CD4-positive, alpha-beta memory T cell (primary cell): ENCODE data around the gene ZIC2. TPM values are rescaled to one million over a fixed set of nuclear protein-coding genes. Genes with fewer than 3 reads are reported as not detected.

Source experiments
- CTCF ChIA-PET: fragments of 350-600 bp; sonication (Branson Sonifier 250); formaldehyde crosslinking; loops from one replicate; lab custom pipeline; 2021; ENCODE audit warnings: inconsistent platforms; ENCODE audit not compliant: partially characterized antibody; lab: Charles Lee
- POLR2A ChIA-PET: fragments of 350-600 bp; sonication (Branson Sonifier 250); formaldehyde crosslinking; loops from one replicate; lab custom pipeline; 2021; ENCODE audit not compliant: partially characterized antibody; lab: Charles Lee
- DNase-seq, 5 donors: peaks; one replicate each; pipeline versions ENCODE4 v3.0.0 to v3.0.0-alpha.2; 2020 to 2022; ENCODE audit warnings: mixed read lengths in 1 of 5
- H3K27ac ChIP-seq: one replicate; pipeline ENCODE4 v1.7.0; 2013; ENCODE audit warnings: low read depth, low read length
- H3K27me3 ChIP-seq: 2 replicates; pipeline ENCODE4 v1.7.0; 2013; ENCODE audit warnings: mild to moderate bottlenecking, low read length, moderate library complexity; ENCODE audit not compliant: insufficient read depth
- H3K36me3 ChIP-seq: 2 replicates; pipeline ENCODE4 v1.7.0; 2013; ENCODE audit warnings: mild to moderate bottlenecking, low read length, moderate library complexity; ENCODE audit not compliant: insufficient read depth
- H3K4me1 ChIP-seq: 2 replicates; pipeline ENCODE4 v1.7.0; 2013; ENCODE audit warnings: mild to moderate bottlenecking, low read length, moderate library complexity; ENCODE audit not compliant: insufficient read depth
- H3K4me3 ChIP-seq, 2 donors: one replicate each; pipeline ENCODE4 v1.7.0; 2013; ENCODE audit warnings: low read length in 2 of 2, mild to moderate bottlenecking in 1 of 2
- H3K9me3 ChIP-seq, 2 donors: one replicate each; pipeline ENCODE4 v1.7.0; 2013; ENCODE audit warnings: low read length in 2 of 2, control low read depth in 1 of 2; ENCODE audit not compliant: control insufficient read depth in 1 of 2
- H3K27ac Mint-ChIP-seq, 7 donors: one replicate each; pipeline ENCODE4 v1.8.0; 2020 to 2021; ENCODE audit warnings: mixed read lengths in 7 of 7, mild to moderate bottlenecking in 6 of 7, inconsistent platforms in 3 of 7, moderate library complexity in 3 of 7
- H3K27me3 Mint-ChIP-seq, 2 donors: one replicate each; pipeline ENCODE4 v1.8.0; 2020 to 2021; ENCODE audit warnings: mixed read lengths in 2 of 2
- H3K36me3 Mint-ChIP-seq, 2 donors: one replicate each; pipeline ENCODE4 v1.8.0; 2020 to 2021; ENCODE audit warnings: mixed read lengths in 2 of 2, inconsistent platforms in 1 of 2, mild to moderate bottlenecking in 1 of 2
- H3K4me1 Mint-ChIP-seq, 4 donors: one replicate each; pipeline ENCODE4 v1.8.0; 2020 to 2021; ENCODE audit warnings: mixed read lengths in 4 of 4, mild to moderate bottlenecking in 1 of 4
- H3K4me3 Mint-ChIP-seq, 8 donors: one replicate each; pipeline ENCODE4 v1.8.0; 2020 to 2021; ENCODE audit warnings: mixed read lengths in 8 of 8, mild to moderate bottlenecking in 7 of 8, moderate library complexity in 6 of 8, inconsistent platforms in 3 of 8
- H3K9me3 Mint-ChIP-seq, 8 donors: one replicate each; pipeline ENCODE4 v1.8.0; 2020 to 2021; ENCODE audit warnings: mixed read lengths in 8 of 8, mild to moderate bottlenecking in 5 of 8, inconsistent platforms in 3 of 8, moderate library complexity in 1 of 8
- intact Hi-C: fragments of 100-400 bp; cut with micrococcal nuclease; formaldehyde crosslinking; loops from one replicate; pipeline ENCODE4 v1.15.1; 2023
- polyA plus RNA-seq, 2 donors: library from polyadenylated mRNA; unstranded; fragments of 300-500 nt; fragmentation: Illumina TruSeq; gene quantifications; one replicate each; pipeline ENCODE4 v1.2.3, GENCODE V29; 2021
- total RNA-seq, 2 experiments: library from RNA; stranded (reverse); gene quantifications; one replicate each; pipeline ENCODE4 v1.2.3, GENCODE V29; 2021

Gene ZIC2
- total and polyA plus RNA-seq, 4 experiments from 2014 or later = not detected

DNA sequence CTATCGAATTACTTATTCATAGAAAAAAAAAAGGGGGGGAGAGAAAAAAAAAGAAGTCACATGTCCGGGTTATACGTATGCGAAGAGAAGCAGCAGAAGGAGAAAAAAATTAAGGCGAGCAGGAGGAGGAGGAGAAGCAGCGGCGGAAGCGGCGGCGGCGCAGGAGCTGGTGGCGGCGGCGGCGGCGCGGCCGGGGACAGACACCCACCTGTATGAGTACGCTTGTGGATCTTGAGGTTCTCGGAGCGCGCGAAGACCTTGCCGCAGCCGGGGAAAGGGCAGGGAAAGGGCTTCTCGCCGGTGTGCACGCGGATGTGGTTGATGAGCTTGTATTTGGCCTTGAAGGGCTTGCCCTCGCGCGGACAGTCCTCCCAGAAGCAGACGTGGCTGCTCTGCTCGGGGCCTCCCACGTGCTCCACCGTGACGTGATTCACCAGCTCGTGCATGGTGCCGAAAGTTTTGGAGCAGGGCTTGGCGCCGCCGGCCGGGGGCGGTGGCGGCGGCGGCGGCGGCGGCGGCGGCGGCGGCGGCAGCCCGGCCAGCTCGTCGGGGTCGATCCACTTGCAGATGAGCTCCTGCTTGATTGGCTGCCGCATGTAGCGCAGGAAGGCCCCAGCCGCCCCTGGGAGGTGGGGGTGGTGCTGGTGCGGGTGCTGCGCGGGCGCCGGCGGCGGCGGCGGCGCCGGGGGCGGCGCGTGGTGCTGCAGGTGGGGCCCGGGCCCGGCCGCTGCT lies 11.5 kb upstream of the ZIC2 start:
- peaks cover 32% of the 10 kb centered on the region for H3K4me1 ChIP-seq

DNA sequence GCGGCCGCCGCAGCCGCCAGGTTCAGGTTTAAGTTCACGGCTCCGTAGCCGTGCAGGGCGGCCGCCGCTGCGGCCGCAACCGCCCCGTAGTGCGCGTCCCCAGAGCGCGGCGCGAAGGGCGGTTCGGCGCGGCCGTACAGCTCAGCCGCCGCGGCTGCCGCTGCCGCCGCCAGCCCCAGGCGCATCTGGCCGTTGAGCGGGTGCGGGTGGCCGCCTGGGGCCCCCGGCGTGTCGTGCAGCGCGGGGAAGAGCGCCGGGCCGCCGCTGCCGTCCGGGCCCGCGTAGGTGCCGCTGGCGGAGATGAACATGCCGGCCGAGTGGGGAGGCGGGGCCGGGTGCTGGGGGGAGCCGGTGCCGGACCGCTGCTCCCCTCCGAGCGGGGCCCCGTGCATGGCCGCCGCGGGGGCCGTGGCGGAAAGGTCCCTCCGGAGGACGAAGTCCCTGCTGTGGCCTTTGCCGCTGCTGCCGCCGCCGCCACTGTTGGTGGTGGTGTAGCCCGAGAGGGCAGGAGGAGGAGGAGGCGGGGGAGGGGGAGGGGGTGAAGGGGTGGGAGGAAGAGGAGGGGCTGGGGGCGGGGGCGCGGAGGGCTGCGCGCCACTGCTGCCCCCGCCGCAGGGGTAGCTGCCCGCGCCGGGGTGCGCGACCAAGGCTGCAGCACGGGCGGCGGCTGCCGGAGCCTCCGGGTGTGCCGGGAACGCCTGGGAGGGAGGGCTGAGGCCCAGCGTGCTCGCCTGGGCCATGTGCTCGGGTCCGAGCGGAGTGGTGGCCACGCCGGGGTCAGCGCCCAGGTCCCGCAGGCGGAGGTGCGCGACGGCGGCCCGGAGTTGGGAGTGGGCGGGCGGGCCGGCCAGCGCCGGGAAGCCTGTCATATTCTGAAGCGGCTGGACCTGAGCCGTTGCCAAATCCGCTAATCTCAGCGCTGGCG lies 10.7 kb upstream of the ZIC2 start:
- peaks cover 8 to 13% of the 10 kb centered on the region in 2 donors for H3K36me3 Mint-ChIP-seq
- Histone ChIP-seq H3K4me3 (no peak overlapping the region), H3K4me1 (peaks cover 32% of the 10 kb centered on the region), H3K27ac (no peak overlapping the region), H3K9me3 (no peaks in the 10 kb centered on the region), H3K36me3 (no peaks in the 10 kb centered on the region), H3K27me3 (peaks cover 72% of the 10 kb centered on the region)
- POLR2A ChIA-PET = interaction anchor here (1.0 to 1.8 kb wide), 5 partner anchors 9 to 313 kb away, joined by 3 to 11 read pairs (median 9); no protein-coding TSS in a partner anchor
- H3K4me3 Mint-ChIP-seq = peak overlapping the region in 5 of 8 donors; percentile 38 to 66 (median 46)
- DNase-seq = peak in 1 of 5 donors; percentile 25
- peaks cover 0 to 59% (median 34%) of the 10 kb centered on the region in 8 donors for H3K9me3 Mint-ChIP-seq
- peak overlapping the region in 2 of 7 donors; percentile 53 to 90 for H3K27ac Mint-ChIP-seq
- intact Hi-C loops = no loop called here
- H3K27me3 Mint-ChIP-seq = peaks cover 63 to 64% of the 10 kb centered on the region in 2 donors
- CTCF ChIA-PET = interaction anchor here (0.9 kb wide), 1 partner anchor 14 kb away, joined by 3 read pairs; no protein-coding TSS in a partner anchor
- peaks cover 10 to 44% (median 20%) of the 10 kb centered on the region in 4 donors for H3K4me1 Mint-ChIP-seq

More for the DNA sequence above, 11.5 kb upstream of the ZIC2 start:
- Mint-ChIP-seq H3K9me3 (peaks cover 0 to 56% (median 32%) of the 10 kb centered on the region in 8 donors), H3K36me3 (peaks cover 8 to 13% of the 10 kb centered on the region in 2 donors), H3K27ac (peak overlapping the region in 5 of 7 donors; percentile 8 to 93 (median 89)), H3K4me3 (peak overlapping the region; percentile 73 to 89 (median 84)), H3K4me1 (peaks cover 10 to 44% (median 20%) of the 10 kb centered on the region in 4 donors), H3K27me3 (peaks cover 65 to 68% of the 10 kb centered on the region in 2 donors)
- no peaks in the 10 kb centered on the region for H3K9me3 ChIP-seq
- peak overlapping the region in 1 of 2 donors; percentile 38 for H3K4me3 ChIP-seq
- ChIA-PET POLR2A (interaction anchor here (1.0 to 1.8 kb wide), 6 partner anchors 10 to 312 kb away, joined by 3 to 11 read pairs (median 8); no protein-coding TSS in a partner anchor), CTCF (interaction anchor here (0.9 kb wide), 1 partner anchor 14 kb away, joined by 3 read pairs; no protein-coding TSS in a partner anchor)
- peak in 3 of 5 donors; percentile 45 to 64 (median 54) for DNase-seq
- no peaks in the 10 kb centered on the region for H3K36me3 ChIP-seq
- peaks cover 72% of the 10 kb centered on the region for H3K27me3 ChIP-seq
- H3K27ac ChIP-seq = no peak overlapping the region
- intact Hi-C loops = no loop called here

GRCh38 chr13:99971576-99972189 lies 9.9 kb upstream of the ZIC2 start, which contains the start of gene ZIC5:
Gene ZIC5, minus strand, starts transcription at chr13:99971767. Its CDS starts 164 bp downstream, at chr13:99971603.
- peak within 1 kb of the TSS; percentile 39 to 78 (median 58) for H3K4me3 Mint-ChIP-seq
- H3K27me3 Mint-ChIP-seq = peaks cover 63 to 64% of the 10 kb centered on the region in 2 donors
- DNase-seq = peak in 2 of 5 donors; percentile 2 to 6
- ChIA-PET CTCF (no interaction called here), POLR2A (no interaction called here)
- no peaks in the 10 kb centered on the region for H3K36me3 ChIP-seq
- intact Hi-C loops = no loop called here
- H3K36me3 Mint-ChIP-seq = peaks cover 8 to 13% of the 10 kb centered on the region in 2 donors
- no peaks in the 10 kb centered on the region for H3K9me3 ChIP-seq
- H3K4me1 Mint-ChIP-seq = peaks cover 10 to 45% (median 20%) of the 10 kb centered on the region in 4 donors
- peaks cover 2 to 61% (median 41%) of the 10 kb centered on the region in 8 donors for H3K9me3 Mint-ChIP-seq
- H3K27ac Mint-ChIP-seq = peak within 1 kb of the TSS in 5 of 7 donors; percentile 61 to 90 (median 83)
- no peak within 1 kb of the TSS for H3K4me3 ChIP-seq
- H3K4me1 ChIP-seq = peaks cover 32% of the 10 kb centered on the region
- no peak within 1 kb of the TSS for H3K27ac ChIP-seq
- H3K27me3 ChIP-seq = peaks cover 76% of the 10 kb centered on the region

DNA sequence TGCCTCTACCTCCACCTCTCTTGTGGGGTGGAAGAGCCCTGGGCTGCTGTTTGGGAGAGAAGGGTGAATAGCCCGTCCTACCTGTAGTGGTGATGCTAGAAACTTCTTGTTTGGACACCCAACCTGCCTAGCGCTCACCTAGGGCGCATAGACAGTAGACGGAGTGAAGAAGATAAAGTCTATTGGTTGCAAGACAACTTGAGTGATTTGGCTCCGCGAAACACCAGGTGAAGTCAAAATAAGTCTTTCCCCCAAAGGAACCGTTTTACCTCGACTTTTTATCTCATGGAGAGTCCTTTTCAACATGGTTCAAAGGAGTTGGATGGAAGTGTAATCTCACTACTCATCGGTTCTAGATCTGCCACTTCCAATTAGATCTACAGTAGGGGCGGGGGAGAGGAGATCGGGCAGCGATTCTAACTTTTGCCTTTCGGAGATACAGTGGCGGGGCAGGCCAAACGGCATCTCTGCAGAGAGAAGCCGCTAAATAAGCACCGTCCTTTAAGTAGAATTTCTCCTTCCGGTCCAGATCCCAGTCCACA lies 9.3 kb upstream of the ZIC2 start:
- peaks cover 10 to 50% (median 20%) of the 10 kb centered on the region in 4 donors for H3K4me1 Mint-ChIP-seq
- peaks cover 65 to 67% of the 10 kb centered on the region in 2 donors for H3K27me3 Mint-ChIP-seq
- H3K4me3 ChIP-seq = no peak overlapping the region
- ChIA-PET CTCF (no interaction called here), POLR2A (no interaction called here)
- no peaks in the 10 kb centered on the region for H3K9me3 ChIP-seq
- no peak overlapping the region for H3K27ac ChIP-seq
- no peaks in the 10 kb centered on the region for H3K36me3 ChIP-seq
- H3K9me3 Mint-ChIP-seq = peaks cover 2 to 63% (median 44%) of the 10 kb centered on the region in 8 donors
- DNase-seq = peak in 2 of 5 donors; percentile 9 to 31
- peaks cover 8 to 13% of the 10 kb centered on the region in 2 donors for H3K36me3 Mint-ChIP-seq
- peaks cover 32% of the 10 kb centered on the region for H3K4me1 ChIP-seq
- intact Hi-C loops = no loop called here
- H3K27me3 ChIP-seq = peaks cover 79% of the 10 kb centered on the region
- H3K27ac Mint-ChIP-seq = peak overlapping the region in 5 of 7 donors; percentile 39 to 90 (median 83)
- peak overlapping the region in 7 of 8 donors; percentile 36 to 78 (median 51) for H3K4me3 Mint-ChIP-seq

- H3K4me1 Mint-ChIP-seq = peaks cover 8 to 45% (median 17%) of the 10 kb centered on the region in 4 donors
- DNase-seq = peak in 1 of 5 donors; percentile 30
- CTCF ChIA-PET = no interaction called here
- peaks cover 31% of the 10 kb centered on the region for H3K4me1 ChIP-seq
- no peak overlapping the region for H3K4me3 ChIP-seq
- H3K27ac Mint-ChIP-seq = peak overlapping the region in 4 of 7 donors; percentile 25 to 90 (median 68)
- no peaks in the 10 kb centered on the region for H3K36me3 ChIP-seq
- POLR2A ChIA-PET = interaction anchor here (0.9 to 1.9 kb wide), 4 partner anchors 10 to 19 kb away, joined by 3 to 10 read pairs (median 6); no protein-coding TSS in a partner anchor
- no peaks in the 10 kb centered on the region for H3K9me3 ChIP-seq
- H3K27me3 Mint-ChIP-seq = peaks cover 68 to 70% of the 10 kb centered on the region in 2 donors
- peaks cover 8 to 13% of the 10 kb centered on the region in 2 donors for H3K36me3 Mint-ChIP-seq
- peaks cover 83% of the 10 kb centered on the region for H3K27me3 ChIP-seq
- H3K27ac ChIP-seq = no peak overlapping the region
- peak overlapping the region in 3 of 8 donors; percentile 9 to 61 (median 36) for H3K4me3 Mint-ChIP-seq
- H3K9me3 Mint-ChIP-seq = peaks cover 0 to 66% (median 42%) of the 10 kb centered on the region in 8 donors
- intact Hi-C loops = loop anchor here (1.0 kb wide), 1 partner anchor 11 kb away; no protein-coding TSS in a partner anchor
Measured at GRCh38 chr13:99973163-99973807, 8.3 kb upstream of the ZIC2 start.
